MM.1S (cell line): ENCODE results near the gene DCTN1.

Source experiments
- DNase-seq: peaks from one replicate; pipeline ENCODE4 v3.0.0-alpha.2; 2015
- H2AFZ ChIP-seq: fragments of 300-600 bp; sonication (generic); 2 replicates; pipeline ENCODE4 v1.6.0; 2016; ENCODE audit warnings: antibody characterized with exemption, low read length
- H3F3A ChIP-seq: fragments of 300-600 bp; sonication (generic); 2 replicates; pipeline ENCODE4 v1.6.1; 2016; ENCODE audit warnings: mild to moderate bottlenecking, antibody characterized with exemption, low read length, moderate library complexity, mixed read lengths; ENCODE audit not compliant: insufficient read depth
- H3K27ac ChIP-seq: fragments of 300-600 bp; sonication (generic); 2 replicates; pipeline ENCODE4 v1.5.1; 2016; ENCODE audit warnings: mild to moderate bottlenecking, low read length
- H3K27me3 ChIP-seq: fragments of 300-600 bp; sonication (generic); replicated peaks from 2 replicates; pipeline ENCODE4 v1.6.0; 2016; ENCODE audit warnings: low read length; ENCODE audit not compliant: insufficient read depth
- H3K36me3 ChIP-seq: fragments of 300-600 bp; sonication (generic); replicated peaks from 2 replicates; pipeline ENCODE4 v1.6.1; 2016; ENCODE audit warnings: mild to moderate bottlenecking, low read length, mixed read lengths; ENCODE audit not compliant: insufficient read depth
- H3K4me1 ChIP-seq: fragments of 300-600 bp; sonication (generic); 2 replicates; pipeline ENCODE4 v1.6.1; 2016; ENCODE audit warnings: low read length, mixed read lengths
- H3K4me2 ChIP-seq: fragments of 300-600 bp; sonication (generic); 2 replicates; pipeline ENCODE4 v1.6.0; 2016; ENCODE audit warnings: low read depth, low read length
- H3K4me3 ChIP-seq: fragments of 300-600 bp; sonication (generic); 2 replicates; pipeline ENCODE4 v1.5.1; 2016; ENCODE audit warnings: low read length, mixed read lengths
- H3K79me2 ChIP-seq: fragments of 300-600 bp; sonication (generic); 2 replicates; pipeline ENCODE4 v1.6.1; 2016; ENCODE audit warnings: mixed run types, low read length, mixed read lengths
- H3K9ac ChIP-seq: fragments of 300-600 bp; sonication (generic); 2 replicates; pipeline ENCODE4 v1.6.1; 2016; ENCODE audit warnings: low read length, mixed read lengths
- H3K9me2 ChIP-seq: fragments of 300-600 bp; sonication (generic); replicated peaks from 2 replicates; pipeline ENCODE4 v1.6.1; 2016; ENCODE audit warnings: mild to moderate bottlenecking, low read length, mixed read lengths; ENCODE audit not compliant: insufficient read depth
- H3K9me3 ChIP-seq: fragments of 300-600 bp; sonication (generic); replicated peaks from 2 replicates; pipeline ENCODE4 v1.6.1; 2016; ENCODE audit warnings: mild to moderate bottlenecking, low read length, mixed read lengths; ENCODE audit not compliant: insufficient read depth
- H4K20me1 ChIP-seq: fragments of 300-600 bp; sonication (generic); 2 replicates; pipeline ENCODE4 v1.6.1; 2016; ENCODE audit warnings: mild to moderate bottlenecking, low read length, moderate library complexity, mixed read lengths; ENCODE audit not compliant: insufficient read depth
- EZH2 ChIP-seq: fragments of 300-600 bp; sonication (generic); optimal IDR thresholded peaks from 2 replicates; pipeline ENCODE3; 2017; ENCODE audit warnings: low read depth, mild to moderate bottlenecking, antibody characterized with exemption, low read length, mixed read lengths
- EZH2phosphoT487 ChIP-seq: fragments of 300-600 bp; sonication (generic); IDR thresholded peaks from 2 replicates; pipeline ENCODE4 v1.6.1; 2018; ENCODE audit warnings: antibody characterized with exemption, low read length
- TF ChIP-seq, protein P1 (sequence below): fragments of 300-600 bp; sonication (generic); IDR thresholded peaks from 2 replicates; pipeline ENCODE4 v1.5.1; 2016; ENCODE audit warnings: antibody characterized with exemption, low read length, mixed read lengths

The DCTN1 gene

GRCh38 chr2:74387346-74387745 is 7.2 kb upstream of the DCTN1 start:
- no peak for TF ChIP-seq EZH2phosphoT487
- no peak for TF ChIP-seq EZH2
- TF ChIP-seq, protein P1, sequence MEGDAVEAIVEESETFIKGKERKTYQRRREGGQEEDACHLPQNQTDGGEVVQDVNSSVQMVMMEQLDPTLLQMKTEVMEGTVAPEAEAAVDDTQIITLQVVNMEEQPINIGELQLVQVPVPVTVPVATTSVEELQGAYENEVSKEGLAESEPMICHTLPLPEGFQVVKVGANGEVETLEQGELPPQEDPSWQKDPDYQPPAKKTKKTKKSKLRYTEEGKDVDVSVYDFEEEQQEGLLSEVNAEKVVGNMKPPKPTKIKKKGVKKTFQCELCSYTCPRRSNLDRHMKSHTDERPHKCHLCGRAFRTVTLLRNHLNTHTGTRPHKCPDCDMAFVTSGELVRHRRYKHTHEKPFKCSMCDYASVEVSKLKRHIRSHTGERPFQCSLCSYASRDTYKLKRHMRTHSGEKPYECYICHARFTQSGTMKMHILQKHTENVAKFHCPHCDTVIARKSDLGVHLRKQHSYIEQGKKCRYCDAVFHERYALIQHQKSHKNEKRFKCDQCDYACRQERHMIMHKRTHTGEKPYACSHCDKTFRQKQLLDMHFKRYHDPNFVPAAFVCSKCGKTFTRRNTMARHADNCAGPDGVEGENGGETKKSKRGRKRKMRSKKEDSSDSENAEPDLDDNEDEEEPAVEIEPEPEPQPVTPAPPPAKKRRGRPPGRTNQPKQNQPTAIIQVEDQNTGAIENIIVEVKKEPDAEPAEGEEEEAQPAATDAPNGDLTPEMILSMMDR, result no peak

DNA sequence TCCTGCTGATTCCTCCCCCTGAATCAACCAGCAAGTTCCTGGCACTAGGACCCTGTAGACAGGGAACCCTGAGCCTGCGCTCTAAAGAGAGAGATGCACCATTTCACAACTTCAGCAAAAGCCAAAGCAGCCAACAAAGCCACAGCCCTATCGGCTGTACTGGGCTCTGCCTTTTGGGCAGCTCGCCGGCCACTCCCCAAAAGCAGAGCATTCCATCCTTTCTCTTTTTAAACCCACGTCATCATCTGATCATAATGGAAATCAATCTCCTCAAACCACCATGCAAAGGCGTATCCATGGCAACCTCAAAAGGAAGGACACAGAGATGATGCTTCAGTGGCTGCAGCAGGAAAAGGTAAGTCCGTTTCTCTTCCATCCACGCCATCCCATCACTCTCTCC is 5.3 kb upstream of the DCTN1 start:
- 0 out of 2 replicates have a peak, but pooled peaks cover 6% of the 10 kb centered on the region for H3K4me1 ChIP-seq
- no peaks in the 10 kb centered on the region for H3K36me3 ChIP-seq
- H4K20me1 ChIP-seq, result no peaks in the 10 kb centered on the region
- no peaks in the 10 kb centered on the region for H3K27me3 ChIP-seq
- peaks cover 40% of the 10 kb centered on the region for H3K79me2 ChIP-seq
- no peak for DNase-seq
- H3K4me3 ChIP-seq, result no peak overlapping the region
- TF ChIP-seq EZH2 (no peak), EZH2phosphoT487 (no peak)
- TF ChIP-seq, protein P1, result no peak
- H3K27ac ChIP-seq, result no peak overlapping the region
- no peaks in the 10 kb centered on the region for H3K9me2 ChIP-seq
- no peaks in the 10 kb centered on the region for H3F3A ChIP-seq
- no peak overlapping the region for H2AFZ ChIP-seq
- H3K4me2 ChIP-seq, result no peak overlapping the region
- no peak overlapping the region for H3K9ac ChIP-seq
- H3K9me3 ChIP-seq, result no peaks in the 10 kb centered on the region

More at GRCh38 chr2:74387346-74387745, 7.2 kb upstream of the DCTN1 start:
- peaks cover 12% of the 10 kb centered on the region for H3K4me1 ChIP-seq
- H3F3A ChIP-seq, result no peaks in the 10 kb centered on the region
- H3K4me3 ChIP-seq, result no peak overlapping the region
- H3K4me2 ChIP-seq, result no peak overlapping the region
- H3K36me3 ChIP-seq, result no peaks in the 10 kb centered on the region
- no peaks in the 10 kb centered on the region for H3K9me3 ChIP-seq
- peaks cover 45% of the 10 kb centered on the region for H3K79me2 ChIP-seq
- no peak overlapping the region for H3K27ac ChIP-seq
- no peak overlapping the region for H3K9ac ChIP-seq
- H2AFZ ChIP-seq, result no peak overlapping the region
- no peaks in the 10 kb centered on the region for H3K27me3 ChIP-seq
- no peaks in the 10 kb centered on the region for H4K20me1 ChIP-seq
- no peak for DNase-seq
- H3K9me2 ChIP-seq, result no peaks in the 10 kb centered on the region

DNA sequence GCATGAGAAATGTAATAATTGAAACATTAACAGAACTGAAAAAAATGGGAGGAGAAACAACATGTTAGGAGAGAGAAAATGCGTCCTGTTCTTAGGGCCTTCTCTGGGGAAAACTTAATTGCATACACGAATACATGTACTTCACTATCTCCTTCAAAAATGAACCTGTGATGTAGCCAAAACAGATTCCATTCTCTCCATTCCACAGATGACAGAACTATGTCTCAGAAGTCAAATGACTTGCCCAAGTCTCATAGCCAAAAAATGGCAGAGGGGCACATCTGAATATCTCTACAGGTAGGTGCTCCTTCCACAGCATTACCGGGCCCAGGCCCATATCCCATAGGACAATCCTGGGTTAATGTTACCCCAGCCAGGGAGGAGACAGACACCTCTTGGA is 3.9 kb upstream of the DCTN1 start:
- Histone ChIP-seq H3K9me3 (no peaks in the 10 kb centered on the region), H3F3A (no peaks in the 10 kb centered on the region), H3K27ac (no peak overlapping the region), H3K4me1 (no peaks in the 10 kb centered on the region), H3K79me2 (peaks cover 33% of the 10 kb centered on the region), H3K27me3 (no peaks in the 10 kb centered on the region), H3K4me2 (no peak overlapping the region), H3K9me2 (no peaks in the 10 kb centered on the region), H3K9ac (no peak overlapping the region), H4K20me1 (no peaks in the 10 kb centered on the region), H2AFZ (no peak overlapping the region), H3K4me3 (no peak overlapping the region), H3K36me3 (no peaks in the 10 kb centered on the region)
- no peak for DNase-seq
- TF ChIP-seq, protein P1, result no peak
- TF ChIP-seq EZH2 (no peak), EZH2phosphoT487 (no peak)
